Suprapubic skin (tissue), 3 donors: Measurements from ENCODE around the gene ZNF668.

Source experiments
- EP300 ChIP-seq: sonication (generic); formaldehyde crosslinking; IDR thresholded peaks from one replicate; pipeline ENCODE4 v1.6.1; 2017; ENCODE audit warnings: antibody characterized with exemption
- TF ChIP-seq, protein P1 (sequence below), 2 donors: fragments of 200-600 bp in 1 of 2; fragments of 450-650 bp in 1 of 2; sonication (generic) in 1 of 2; IDR thresholded peaks; one replicate each; pipeline ENCODE4 v1.5.1; 2016 to 2019; ENCODE audit warnings: antibody characterized with exemption in 2 of 2, mild to moderate bottlenecking in 1 of 2, moderate library complexity in 1 of 2

DNA sequence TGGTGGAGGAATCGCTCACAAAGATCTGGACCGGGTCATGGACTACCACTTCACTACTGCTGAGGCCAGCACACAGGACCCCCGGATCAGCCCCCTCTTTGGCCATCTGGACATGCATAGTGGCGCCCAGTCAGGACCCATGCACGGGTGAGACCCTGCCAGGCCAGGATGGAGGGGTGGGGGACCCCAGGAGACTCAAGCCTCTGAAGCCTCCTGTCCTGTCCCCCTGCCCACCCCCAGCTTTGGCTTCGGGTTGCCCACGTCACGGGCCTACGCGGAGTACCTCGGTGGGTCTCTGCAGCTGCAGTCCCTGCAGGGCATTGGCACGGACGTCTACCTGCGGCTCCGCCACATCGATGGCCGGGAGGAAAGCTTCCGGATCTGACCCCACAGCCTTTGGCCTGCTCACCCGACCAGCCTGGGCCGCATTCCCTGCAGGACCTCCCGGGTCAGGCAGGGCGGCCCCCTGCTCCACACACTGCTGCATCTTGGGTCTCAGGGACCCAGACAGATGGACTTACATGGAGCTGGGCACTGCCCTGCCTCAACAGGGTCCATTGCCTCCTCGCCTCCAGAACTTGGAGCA lies 37.9 kb upstream of the ZNF668 start:
- TF ChIP-seq EP300: no peak
- TF ChIP-seq, protein P1, sequence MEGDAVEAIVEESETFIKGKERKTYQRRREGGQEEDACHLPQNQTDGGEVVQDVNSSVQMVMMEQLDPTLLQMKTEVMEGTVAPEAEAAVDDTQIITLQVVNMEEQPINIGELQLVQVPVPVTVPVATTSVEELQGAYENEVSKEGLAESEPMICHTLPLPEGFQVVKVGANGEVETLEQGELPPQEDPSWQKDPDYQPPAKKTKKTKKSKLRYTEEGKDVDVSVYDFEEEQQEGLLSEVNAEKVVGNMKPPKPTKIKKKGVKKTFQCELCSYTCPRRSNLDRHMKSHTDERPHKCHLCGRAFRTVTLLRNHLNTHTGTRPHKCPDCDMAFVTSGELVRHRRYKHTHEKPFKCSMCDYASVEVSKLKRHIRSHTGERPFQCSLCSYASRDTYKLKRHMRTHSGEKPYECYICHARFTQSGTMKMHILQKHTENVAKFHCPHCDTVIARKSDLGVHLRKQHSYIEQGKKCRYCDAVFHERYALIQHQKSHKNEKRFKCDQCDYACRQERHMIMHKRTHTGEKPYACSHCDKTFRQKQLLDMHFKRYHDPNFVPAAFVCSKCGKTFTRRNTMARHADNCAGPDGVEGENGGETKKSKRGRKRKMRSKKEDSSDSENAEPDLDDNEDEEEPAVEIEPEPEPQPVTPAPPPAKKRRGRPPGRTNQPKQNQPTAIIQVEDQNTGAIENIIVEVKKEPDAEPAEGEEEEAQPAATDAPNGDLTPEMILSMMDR (IDR thresholded peaks at IDR 0.05): no peak
